Osteoblast (primary cell): ENCODE results near the gene COX7C. TPM values are rescaled to one million over a fixed set of nuclear protein-coding genes. Genes with fewer than 3 reads are reported as not detected.

Source experiments
- DNase-seq: peaks from one replicate; pipeline ENCODE4 v3.0.0; 2011; ENCODE audit warnings: low spot score, mixed read lengths; ENCODE audit not compliant: insufficient read length; ENCODE audit errors: missing footprints
- H2AFZ ChIP-seq: 2 replicates; pipeline ENCODE4 v1.6.0; 2011; ENCODE audit warnings: mild to moderate bottlenecking, low read length
- H3K27ac ChIP-seq: 2 replicates; pipeline ENCODE4 v1.5.1; 2011; ENCODE audit warnings: mild to moderate bottlenecking, low read depth, low read length, moderate library complexity
- H3K27me3 ChIP-seq: 2 replicates; pipeline ENCODE4 v1.6.0; 2012; ENCODE audit warnings: mild to moderate bottlenecking, control low read depth, inconsistent platforms, low read length, moderate library complexity; ENCODE audit not compliant: insufficient read depth
- H3K36me3 ChIP-seq: 2 replicates; pipeline ENCODE4 v1.5.1; 2011; ENCODE audit warnings: mild to moderate bottlenecking, low read length, control low read depth, moderate library complexity; ENCODE audit not compliant: insufficient read depth
- H3K4me1 ChIP-seq: 2 replicates; pipeline ENCODE4 v1.5.1; 2011; ENCODE audit warnings: mild to moderate bottlenecking, low read length, control low read depth, moderate library complexity; ENCODE audit not compliant: insufficient read depth
- H3K4me2 ChIP-seq: 2 replicates; pipeline ENCODE4 v1.6.0; 2011; ENCODE audit warnings: mild to moderate bottlenecking, low read length; ENCODE audit not compliant: insufficient read depth
- H3K4me3 ChIP-seq: fragments of 200-600 bp; sonication (generic); 3 replicates; pipeline ENCODE4 v1.5.1; 2012; ENCODE audit warnings: mild to moderate bottlenecking, low read length, inconsistent platforms; ENCODE audit not compliant: insufficient read depth
- H3K79me2 ChIP-seq: 2 replicates; pipeline ENCODE4 v1.6.0; 2012; ENCODE audit warnings: mild to moderate bottlenecking, low read length, control low read depth, inconsistent platforms; ENCODE audit not compliant: insufficient read depth
- H3K9me3 ChIP-seq: 2 replicates; pipeline ENCODE4 v1.5.1; 2011; ENCODE audit warnings: low read depth, low read length, control low read depth
- H4K20me1 ChIP-seq: 2 replicates; pipeline ENCODE4 v1.6.0; 2012; ENCODE audit warnings: mild to moderate bottlenecking, low read length, control low read depth; ENCODE audit not compliant: insufficient read depth
- CTCF ChIP-seq: IDR thresholded peaks from 2 replicates; pipeline ENCODE4 v1.5.1; 2011; ENCODE audit warnings: mild to moderate bottlenecking, low read depth, low read length, moderate library complexity; ENCODE audit errors: extremely low read depth
- total RNA-seq: library from RNA; depleted of rRNA; stranded (reverse); fragments of >200 nt; gene quantifications from 2 replicates; pipeline ENCODE4 v1.2.3, GENCODE V29; 2012

The COX7C gene
- total RNA-seq, 1 donor: 128 TPM

DNA sequence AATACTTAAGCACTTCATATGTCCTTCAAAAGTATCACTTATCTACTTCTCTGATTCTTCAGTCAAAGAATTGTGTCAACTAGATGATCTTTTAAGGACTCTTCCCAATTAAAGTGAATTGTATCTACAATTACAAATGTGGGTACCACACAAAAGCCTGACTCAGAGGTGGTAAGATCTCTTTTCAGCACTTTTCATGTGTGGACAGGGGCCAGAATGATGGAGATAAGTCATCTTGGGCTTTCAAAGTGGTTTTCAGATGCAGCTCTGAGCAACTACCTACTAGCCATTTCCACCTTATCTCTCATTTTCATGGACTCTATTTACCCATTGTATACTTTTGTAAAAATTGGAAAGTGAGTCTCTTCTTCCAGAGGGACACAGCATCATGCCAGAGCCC lies 8.4 kb downstream of the COX7C start:
- no peak overlapping the region for H3K27ac ChIP-seq
- no peak overlapping the region for H3K4me3 ChIP-seq
- no peaks in the 10 kb centered on the region for H4K20me1 ChIP-seq
- H3K9me3 ChIP-seq: no peaks in the 10 kb centered on the region
- H3K79me2 ChIP-seq: no peaks in the 10 kb centered on the region
- H3K4me2 ChIP-seq: no peak overlapping the region
- no peak overlapping the region for H2AFZ ChIP-seq
- DNase-seq: no peak
- no peaks in the 10 kb centered on the region for H3K4me1 ChIP-seq
- TF ChIP-seq CTCF: no peak
- H3K36me3 ChIP-seq: peaks cover 7% of the 10 kb centered on the region
- H3K27me3 ChIP-seq: no peaks in the 10 kb centered on the region

DNA sequence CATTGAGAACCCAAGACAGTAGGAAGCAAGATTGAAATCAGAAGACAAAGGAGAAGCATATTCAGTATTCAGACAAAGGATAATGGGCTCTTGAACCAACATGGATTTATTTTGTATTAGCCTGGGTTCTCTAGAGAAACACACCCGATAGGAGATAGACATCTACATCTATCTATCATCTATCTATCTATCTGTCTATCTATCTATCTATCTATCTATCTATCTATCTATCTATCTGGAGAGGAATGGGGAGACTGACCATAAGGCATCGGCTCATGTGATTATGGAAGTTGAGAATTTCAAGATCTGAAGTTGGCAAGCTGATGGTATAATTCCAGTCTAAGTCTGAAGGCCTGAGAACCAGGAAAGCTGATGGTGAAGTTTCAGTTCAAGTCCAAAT lies 13.4 kb downstream of the COX7C start:
- Histone ChIP-seq H3K4me3 (no peak overlapping the region), H3K79me2 (no peaks in the 10 kb centered on the region)
- no peak for TF ChIP-seq CTCF

DNA sequence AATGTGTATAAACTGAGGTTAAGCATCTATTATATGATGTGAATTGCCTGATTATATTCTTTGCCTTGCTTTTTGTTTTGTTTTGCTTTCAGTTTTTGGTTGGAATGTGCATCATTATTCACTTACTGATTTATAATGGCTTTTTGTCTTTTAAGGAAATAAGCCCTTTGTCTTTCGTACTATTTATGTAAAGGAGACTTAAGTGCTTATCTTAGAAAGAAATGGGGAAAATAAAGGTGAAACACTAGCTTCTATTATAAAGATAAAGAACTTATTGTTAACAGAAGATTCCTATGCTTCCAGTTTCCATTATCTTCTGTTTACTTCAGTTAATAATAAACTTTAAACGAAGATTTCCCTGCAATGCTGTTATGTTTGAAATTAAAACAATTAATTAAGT lies 23.3 kb downstream of the COX7C start:
- Histone ChIP-seq H2AFZ (no peak overlapping the region), H3K27me3 (no peaks in the 10 kb centered on the region), H3K27ac (no peak overlapping the region), H3K4me2 (no peak overlapping the region), H3K36me3 (no peaks in the 10 kb centered on the region), H3K9me3 (no peaks in the 10 kb centered on the region), H3K4me3 (no peak overlapping the region), H3K79me2 (no peaks in the 10 kb centered on the region), H3K4me1 (no peaks in the 10 kb centered on the region), H4K20me1 (no peaks in the 10 kb centered on the region)
- no peak for TF ChIP-seq CTCF
- no peak for DNase-seq

More for the DNA sequence above, 13.4 kb downstream of the COX7C start:
- Histone ChIP-seq H3K4me1 (no peaks in the 10 kb centered on the region), H3K36me3 (no peaks in the 10 kb centered on the region), H4K20me1 (no peaks in the 10 kb centered on the region), H3K4me2 (no peak overlapping the region), H3K27me3 (no peaks in the 10 kb centered on the region), H2AFZ (no peak overlapping the region), H3K27ac (no peak overlapping the region), H3K9me3 (no peaks in the 10 kb centered on the region)
- DNase-seq: no peak

- H3K9me3 ChIP-seq: no peaks in the 10 kb centered on the region
Measured at GRCh38 chr5:86644843-86645242, 27.1 kb downstream of the COX7C start.

More at GRCh38 chr5:86644843-86645242, 27.1 kb downstream of the COX7C start:
- Histone ChIP-seq H3K4me2 (no peak overlapping the region), H3K27ac (no peak overlapping the region), H2AFZ (no peak overlapping the region), H4K20me1 (no peaks in the 10 kb centered on the region), H3K27me3 (no peaks in the 10 kb centered on the region), H3K4me1 (no peaks in the 10 kb centered on the region), H3K4me3 (no peak overlapping the region), H3K36me3 (no peaks in the 10 kb centered on the region), H3K79me2 (no peaks in the 10 kb centered on the region)
- no peak for DNase-seq
- no peak for TF ChIP-seq CTCF
